ENCODE data around the gene GNAI2.

The GNAI2 gene

GRCh38 chr3:50299638-50299928 is 63.6 kb downstream of the GNAI2 start:
- DNase-seq (ENCODE audit: insufficient read length, low spot score) = peak; percentile 93
- peak; percentile 29; the same call in 1 of the 2 replicates for TF ChIP-seq POLR2A (IDR thresholded peaks at IDR 0.05; ENCODE audit: low read depth, low read length)
- FAIRE-seq = no peak

GRCh38 chr3:50299929-50300680 is 64.1 kb downstream of the GNAI2 start:
- DNase-seq (ENCODE audit: insufficient read length, low spot score) (no peak), FAIRE-seq (no peak)
- TF ChIP-seq POLR2A (IDR thresholded peaks at IDR 0.05; ENCODE audit: low read depth, low read length) = no peak

- no peak for TF ChIP-seq POLR2A (IDR thresholded peaks at IDR 0.05; ENCODE audit: low read depth, low read length)
- no peak for FAIRE-seq
Observed at GRCh38 chr3:50300681-50301254, 64.8 kb downstream of the GNAI2 start.

GRCh38 chr3:50302095-50303012 is 66.3 kb downstream of the GNAI2 start:
- DNase-seq (ENCODE audit: insufficient read length, low spot score) = no peak
- FAIRE-seq = no peak
- TF ChIP-seq POLR2A (IDR thresholded peaks at IDR 0.05; ENCODE audit: low read depth, low read length) = no peak

More at GRCh38 chr3:50300681-50301254, 64.8 kb downstream of the GNAI2 start:
- no peak for DNase-seq (ENCODE audit: insufficient read length, low spot score)

GRCh38 chr3:50303013-50303815 is 67.2 kb downstream of the GNAI2 start, which contains the start of gene HYAL1:
Gene HYAL1, minus strand, starts transcription at chr3:50303574. Its CDS starts 618 bp downstream, at chr3:50302956.
- no peak for TF ChIP-seq POLR2A (IDR thresholded peaks at IDR 0.05; ENCODE audit: low read depth, low read length)
- DNase-seq (ENCODE audit: insufficient read length, low spot score) (no peak), FAIRE-seq (no peak)

- no peak for TF ChIP-seq POLR2A (IDR thresholded peaks at IDR 0.05; ENCODE audit: low read depth, low read length)
- DNase-seq (ENCODE audit: insufficient read length, low spot score) (no peak), FAIRE-seq (no peak)
Observed at GRCh38 chr3:50304601-50305000, 68.6 kb downstream of the GNAI2 start.

Data from H54 (cell line).